Measurements from ENCODE around the gene SDK2. TPM values are rescaled to one million over a fixed set of nuclear protein-coding genes. Genes with fewer than 3 reads are reported as not detected.

The SDK2 gene
- total and polyA plus RNA-seq, 2 of the 4 experiments (the other 2 are of a cell fraction), result under 0.01 to 0.03 TPM

DNA sequence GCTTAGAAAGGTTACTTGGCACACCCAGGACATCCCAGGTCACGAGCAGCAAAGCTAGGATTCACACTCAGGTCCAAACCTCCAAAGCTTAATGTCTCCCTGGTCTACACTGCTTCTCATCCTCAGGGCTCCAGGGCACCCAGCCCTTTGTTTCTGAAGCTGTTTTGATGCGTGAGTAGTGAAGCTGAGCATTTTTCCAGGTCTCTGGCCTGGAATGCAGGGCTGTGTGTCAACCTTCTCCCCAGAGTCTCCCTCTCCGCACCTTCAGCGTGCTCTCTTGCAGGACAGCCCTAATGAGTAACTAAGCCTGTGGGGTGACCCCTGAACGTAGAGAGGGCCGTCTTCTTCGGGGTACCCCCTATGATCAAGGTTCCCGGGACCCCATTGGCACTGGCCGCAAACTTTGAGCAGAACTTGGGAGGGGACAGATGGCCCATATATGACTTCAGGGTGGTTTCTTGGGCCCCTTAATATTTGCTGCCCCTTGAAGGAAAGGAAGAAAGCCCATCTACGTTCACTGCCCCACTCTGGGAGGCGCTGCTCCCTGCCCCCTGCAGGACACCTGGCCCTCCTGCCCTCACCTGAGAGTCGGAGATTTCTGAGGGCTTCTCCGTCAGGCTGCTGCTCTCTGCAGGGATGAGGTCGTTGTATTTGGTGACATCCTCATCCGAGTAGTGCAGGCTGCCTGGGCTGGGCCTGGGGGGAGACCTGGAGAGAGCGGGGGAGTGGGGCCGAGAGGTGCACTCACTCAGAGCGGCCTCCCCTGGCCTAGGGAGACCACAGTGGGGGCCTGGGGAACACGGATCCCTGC is 296.0 kb downstream of the SDK2 start:
- H3K4me2 ChIP-seq (ENCODE audit: low read depth, low read length), result no peak overlapping the region
- no peaks in the 10 kb centered on the region for H3K27me3 ChIP-seq (ENCODE audit: control insufficient read depth, insufficient read depth, low read length)
- POLR2A ChIA-PET (ENCODE audit: unreplicated experiment), result no interaction called here
- no peaks in the 10 kb centered on the region for H3K79me1 ChIP-seq (ENCODE audit: low read depth in 1 of 2, low read length in 2 of 2)
- H4K91ac ChIP-seq (ENCODE audit: insufficient read depth, low read depth, low read length), result no peak overlapping the region
- intact Hi-C loops (cut with micrococcal nuclease), result no loop called here
- peaks cover 12% of the 10 kb centered on the region for H3K9me1 ChIP-seq (ENCODE audit: insufficient read depth, low read length)
- H3K23ac ChIP-seq (ENCODE audit: low read depth, low read length), result no peak overlapping the region
- no peak overlapping the region for H3K4me3 ChIP-seq (ENCODE audit: insufficient read depth, low read depth, low read length)
- no peak for ATAC-seq (ENCODE audit: low read depth)
- no peak overlapping the region for H3K14ac ChIP-seq (replicated peaks; ENCODE audit: low read depth, low read length)
- DNase-seq, result no peak
- H3K56ac ChIP-seq (ENCODE audit: extremely low read depth, insufficient read depth, low read length), result no peak overlapping the region
- no TSS peak for BruUV-seq (replicated peaks)
- no peaks in the 10 kb centered on the region for H3K9me3 ChIP-seq (ENCODE audit: control insufficient read depth, insufficient read depth, low read length)
- no peak overlapping the region for H3K4ac ChIP-seq (ENCODE audit: low read depth, low read length)
- H2BK120ac ChIP-seq (ENCODE audit: low read depth, low read length), result no peak overlapping the region
- H3K4me1 ChIP-seq (ENCODE audit: control insufficient read depth, insufficient read depth, low read length), result peaks cover 18% of the 10 kb centered on the region
- no peak overlapping the region for H2AFZ ChIP-seq (replicated peaks; ENCODE audit: low read length, poor library complexity)
- H2AK5ac ChIP-seq (ENCODE audit: low read depth, low read length), result peak overlapping the region; percentile 13
- no peak overlapping the region for H3K18ac ChIP-seq (ENCODE audit: low read depth, low read length)
- H4K20me1 ChIP-seq (ENCODE audit: insufficient read depth, low read length), result no peaks in the 10 kb centered on the region
- WGBS, 2 experiments (ENCODE audit: extremely low coverage in 2 of 2, insufficient read length in 1 of 2), result 83% methylated on average over 7 of the region's 19 CpGs; no CpG with 5 or more reads in 1 of the 2 experiments
- dilution Hi-C loops (cut with HindIII; ENCODE audit: low sequenced_read_pairs, unreplicated experiment), result no loop called here
- H2BK20ac ChIP-seq (ENCODE audit: low read depth, low read length), result no peak overlapping the region
- no peak overlapping the region for H2BK15ac ChIP-seq (ENCODE audit: low read depth, low read length)
- peak overlapping the region; percentile 19 for H2AK9ac ChIP-seq (replicated peaks; ENCODE audit: low read depth, low read length, poor library complexity)
- no peak overlapping the region for H3K9ac ChIP-seq (ENCODE audit: low read depth, low read length)
- H2BK5ac ChIP-seq (ENCODE audit: low read depth, low read length, poor library complexity, severe bottlenecking), result no peak overlapping the region
- in situ Hi-C loops (cut with MboI; ENCODE audit: low sequenced_read_pairs), result no loop called here
- H3K27ac ChIP-seq (ENCODE audit: insufficient read depth, low read length), result no peak overlapping the region
- H4K5ac ChIP-seq (ENCODE audit: low read depth, low read length), result no peak overlapping the region; the same call in 1 of the 2 replicates
- H4K8ac ChIP-seq (ENCODE audit: low read depth in 2 of 2, low read length in 2 of 2), result no peak overlapping the region
- CTCF ChIA-PET, result interaction anchor here (1.0 kb wide), 1 partner anchor 37 kb away, joined by 3 read pairs; no protein-coding TSS in a partner anchor
- no peaks in the 10 kb centered on the region for H3K36me3 ChIP-seq (ENCODE audit: control insufficient read depth, insufficient read depth, low read length)
- TF ChIP-seq CTCF (conservative IDR thresholded peaks at IDR 0.05; ENCODE audit: low read depth, low read length) (no peak), FOS (IDR thresholded peaks at IDR 0.05; ENCODE audit: low read depth, low read length) (no peak), SMC3 (IDR thresholded peaks at IDR 0.05; ENCODE audit: low read depth, low read length) (no peak), NFE2L2 (IDR thresholded peaks at IDR 0.05; ENCODE audit: low read depth, low read length) (no peak), CEBPB (IDR thresholded peaks at IDR 0.05; ENCODE audit: low read depth, low read length) (no peak), POLR2A (IDR thresholded peaks at IDR 0.05; ENCODE audit: low read depth, low read length) (no peak), MXI1 (IDR thresholded peaks at IDR 0.05; ENCODE audit: borderline replicate concordance, low read depth, low read length) (no peak), RFX5 (IDR thresholded peaks at IDR 0.05; ENCODE audit: low read depth, low read length) (no peak), ELK1 (IDR thresholded peaks at IDR 0.05; ENCODE audit: borderline replicate concordance, low read depth, low read length) (no peak), RAD21 (IDR thresholded peaks at IDR 0.05; ENCODE audit: low read length) (no peak), MAZ (IDR thresholded peaks at IDR 0.05; ENCODE audit: borderline replicate concordance, low read depth, low read length) (no peak), CHD1 (IDR thresholded peaks at IDR 0.05; ENCODE audit: low read depth, low read length) (no peak), RCOR1 (IDR thresholded peaks at IDR 0.05; ENCODE audit: insufficient replicate concordance, low read length) (no peak), MAFK (IDR thresholded peaks at IDR 0.05; ENCODE audit: low read depth, low read length) (no peak)
- TF ChIP-seq, protein P1, sequence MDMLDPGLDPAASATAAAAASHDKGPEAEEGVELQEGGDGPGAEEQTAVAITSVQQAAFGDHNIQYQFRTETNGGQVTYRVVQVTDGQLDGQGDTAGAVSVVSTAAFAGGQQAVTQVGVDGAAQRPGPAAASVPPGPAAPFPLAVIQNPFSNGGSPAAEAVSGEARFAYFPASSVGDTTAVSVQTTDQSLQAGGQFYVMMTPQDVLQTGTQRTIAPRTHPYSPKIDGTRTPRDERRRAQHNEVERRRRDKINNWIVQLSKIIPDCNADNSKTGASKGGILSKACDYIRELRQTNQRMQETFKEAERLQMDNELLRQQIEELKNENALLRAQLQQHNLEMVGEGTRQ (IDR thresholded peaks at IDR 0.05; ENCODE audit: low read depth, low read length), result no peak
